Measurements from ENCODE around the gene TMEM171. TPM values are rescaled to one million over a fixed set of nuclear protein-coding genes. Genes with fewer than 3 reads are reported as not detected.

TMEM171 gene
- total and polyA plus RNA-seq, 2 experiments from 2014 or later = 1.9 to 2.9 TPM

GRCh38 chr5:73095564-73096238 lies 24.7 kb upstream of the TMEM171 start (continued):
- TF ChIP-seq EZH2 (IDR thresholded peaks at IDR 0.05; ENCODE audit: low read depth, unreplicated experiment) (no peak), JUNB (IDR thresholded peaks at IDR 0.05; ENCODE audit: unreplicated experiment) (no peak), POLR2AphosphoS5 (IDR thresholded peaks at IDR 0.05; ENCODE audit: low read depth) (no peak), ZNF331 (CRISPR knock-in tag; IDR thresholded peaks at IDR 0.05; ENCODE audit: low read depth) (no peak), ETS1 (IDR thresholded peaks at IDR 0.05) (no peak), NANOG (IDR thresholded peaks at IDR 0.05; ENCODE audit: borderline replicate concordance) (no peak), STAT1 (IDR thresholded peaks at IDR 0.05; ENCODE audit: unreplicated experiment) (no peak)

GRCh38 chr5:73096239-73096575 lies 24.2 kb upstream of the TMEM171 start:
- no peak overlapping the region for H2AFZ ChIP-seq
- TF ChIP-seq JUNB (IDR thresholded peaks at IDR 0.05; ENCODE audit: unreplicated experiment) (no peak), POLR2AphosphoS5 (IDR thresholded peaks at IDR 0.05; ENCODE audit: low read depth) (no peak), EZH2phosphoT487 (IDR thresholded peaks at IDR 0.05; ENCODE audit: unreplicated experiment) (no peak), ZNF331 (CRISPR knock-in tag; IDR thresholded peaks at IDR 0.05; ENCODE audit: low read depth) (no peak), ZNF114 (CRISPR knock-in tag; IDR thresholded peaks at IDR 0.05) (no peak), ETS1 (IDR thresholded peaks at IDR 0.05) (no peak), REST (IDR thresholded peaks at IDR 0.05; ENCODE audit: unreplicated experiment) (no peak), NANOG (IDR thresholded peaks at IDR 0.05; ENCODE audit: borderline replicate concordance) (no peak), CTCF (conservative IDR thresholded peaks at IDR 0.05; ENCODE audit: low read depth in 2 of 2) (no peak), CREB1 (CRISPR knock-in tag; IDR thresholded peaks at IDR 0.05; ENCODE audit: low read depth) (no peak), STAT1 (IDR thresholded peaks at IDR 0.05; ENCODE audit: unreplicated experiment) (no peak), EZH2 (IDR thresholded peaks at IDR 0.05; ENCODE audit: low read depth, unreplicated experiment) (no peak)
- 0 out of 2 replicates have a peak, but pooled peaks cover 4% of the 10 kb centered on the region for H3K9me2 ChIP-seq (ENCODE audit: insufficient read depth)
- H3K79me2 ChIP-seq (replicated peaks; ENCODE audit: insufficient read depth) = no peaks in the 10 kb centered on the region
- no peaks in the 10 kb centered on the region for H3K36me3 ChIP-seq (ENCODE audit: insufficient read depth)
- H3K4me3 ChIP-seq = no peak overlapping the region
- Mint-ChIP-seq H3K9me3 (peaks cover 16% of the 10 kb centered on the region), H3K27ac (no peak overlapping the region), H3K27me3 (ENCODE audit: insufficient read depth, low read depth, poor library complexity) (no peaks in the 10 kb centered on the region), H3K36me3 (ENCODE audit: low read depth) (no peaks in the 10 kb centered on the region), H3K4me3 (no peak overlapping the region), H3K4me1 (no peaks in the 10 kb centered on the region)
- DNase-seq (ENCODE audit: low spot score) (no peak), ATAC-seq (no peak)
- no peaks in the 10 kb centered on the region for H3K4me1 ChIP-seq (ENCODE audit: insufficient read depth)
- H3K4me2 ChIP-seq = no peak overlapping the region
- no peak overlapping the region for H3K27ac ChIP-seq (ENCODE audit: low read depth)
- no peaks in the 10 kb centered on the region for H3F3A ChIP-seq (replicated peaks; ENCODE audit: low read depth)
- no peaks in the 10 kb centered on the region for H3K27me3 ChIP-seq (ENCODE audit: insufficient read depth)
- H4K20me1 ChIP-seq (replicated peaks; ENCODE audit: insufficient read depth) = no peaks in the 10 kb centered on the region
